NCI-H82 treated with DMSO at 0.1 percent for 48 hours (cell line): Measurements from ENCODE around the gene CRB1.

Experiments used
- DNase-seq: peaks from one replicate; lab custom pipeline; 2025; ENCODE audit not compliant: unreplicated experiment; lab: John Stamatoyannopoulos, UW

CRB1 gene

GRCh38 chr1:197342044-197342565, 74.1 kb downstream of the CRB1 start:
- no peak for DNase-seq

GRCh38 chr1:197342669-197343068, 74.6 kb downstream of the CRB1 start:
- no peak for DNase-seq

- DNase-seq, result no peak
Observed at GRCh38 chr1:197343663-197344273, 75.7 kb downstream of the CRB1 start.

- DNase-seq, result no peak
Observed at GRCh38 chr1:197351821-197352440, 83.9 kb downstream of the CRB1 start.

- DNase-seq, result no peak
Observed at GRCh38 chr1:197355248-197355995, 87.4 kb downstream of the CRB1 start.

- peak; percentile 45 for DNase-seq
Observed at GRCh38 chr1:197356723-197357533, 88.9 kb downstream of the CRB1 start.

- DNase-seq, result no peak
Observed at GRCh38 chr1:197358959-197359358, 90.9 kb downstream of the CRB1 start.

GRCh38 chr1:197360068-197360467, 92.0 kb downstream of the CRB1 start:
- no peak for DNase-seq

GRCh38 chr1:197362871-197363270, 94.8 kb downstream of the CRB1 start:
- DNase-seq, result no peak

GRCh38 chr1:197363855-197364254, 95.8 kb downstream of the CRB1 start:
- DNase-seq, result no peak

- no peak for DNase-seq
Observed at GRCh38 chr1:197366996-197367395, 98.9 kb downstream of the CRB1 start.

- DNase-seq, result no peak
Observed at GRCh38 chr1:197367627-197368026, 99.6 kb downstream of the CRB1 start.

- DNase-seq, result no peak
Observed at GRCh38 chr1:197374428-197374827, 106.4 kb downstream of the CRB1 start.

GRCh38 chr1:197384471-197384870, 116.4 kb downstream of the CRB1 start:
- DNase-seq, result no peak

- no peak for DNase-seq
Observed at GRCh38 chr1:197388801-197389200, 120.7 kb downstream of the CRB1 start.

GRCh38 chr1:197390856-197391255, 122.8 kb downstream of the CRB1 start:
- no peak for DNase-seq

- no peak for DNase-seq
Observed at GRCh38 chr1:197391303-197392226, 123.5 kb downstream of the CRB1 start.

GRCh38 chr1:197392541-197392940, 124.5 kb downstream of the CRB1 start:
- no peak for DNase-seq

- DNase-seq, result no peak
Observed at GRCh38 chr1:197393105-197393504, 125.1 kb downstream of the CRB1 start.

- DNase-seq, result no peak
Observed at GRCh38 chr1:197393772-197394171, 125.7 kb downstream of the CRB1 start.
